Endothelial cell of umbilical vein (primary cell): ENCODE measurements around the gene SETBP1. TPM values are rescaled to one million over a fixed set of nuclear protein-coding genes. Genes with fewer than 3 reads are reported as not detected.

ENCODE experiments used
- BruUV-seq: library from RNA; stranded (reverse); fragments of 400-500 nt; replicated peaks from 2 replicates; lab custom pipeline; 2021; lab: Mats Ljungman, UMichigan
- CTCF ChIA-PET: fragments of 300-600, 350-600 bp; sonication (Branson Sonifier 250); formaldehyde crosslinking; loops from one replicate; lab custom pipeline; 2021; ENCODE audit warnings: antibody characterized with exemption, inconsistent platforms; lab: Charles Lee
- POLR2A ChIA-PET: fragments of 300-600, 350-600 bp; sonication (Branson Sonifier 250); formaldehyde crosslinking; loops from one replicate; lab custom pipeline; 2021; ENCODE audit warnings: antibody characterized with exemption, inconsistent platforms; lab: Charles Lee
- DNase-seq: peaks from one replicate; pipeline ENCODE4 v3.0.0-alpha.2; 2011; ENCODE audit warnings: low read depth, low spot score
- FAIRE-seq: peaks from 2 replicates; lab custom pipeline; 2011; peaks lifted over from hg19 to GRCh38; lab: Jason Lieb, UNC
- H2AFZ ChIP-seq: 2 replicates; pipeline ENCODE4 v1.6.0; 2012; ENCODE audit warnings: low read depth, low read length, control low read depth, inconsistent platforms
- H3K27ac ChIP-seq: 2 replicates; pipeline ENCODE4 v1.5.1; 2011; ENCODE audit warnings: low read depth, mild to moderate bottlenecking, control low read depth, low read length, moderate library complexity; ENCODE audit not compliant: insufficient read depth
- H3K27me3 ChIP-seq, 2 experiments: 2 replicates each; pipeline versions ENCODE4 v1.6.0 to v1.6.1; 2011; ENCODE audit warnings: low read length in 2 of 2, mixed read lengths in 1 of 2; ENCODE audit not compliant: control insufficient read depth in 2 of 2, insufficient read depth in 2 of 2
- H3K36me3 ChIP-seq, 2 experiments: 2 replicates in 1 of 2; 3 replicates in 1 of 2; pipeline ENCODE4 v1.5.1; 2011; ENCODE audit warnings: low read length in 2 of 2, mild to moderate bottlenecking in 1 of 2, moderate library complexity in 1 of 2; ENCODE audit not compliant: control insufficient read depth in 2 of 2, insufficient read depth in 2 of 2; ENCODE audit errors: extremely low read depth in 1 of 2
- H3K4me1 ChIP-seq: 3 replicates; pipeline ENCODE4 v1.5.1; 2011; ENCODE audit warnings: mild to moderate bottlenecking, low read length; ENCODE audit not compliant: control insufficient read depth, insufficient read depth; ENCODE audit errors: extremely low read depth
- H3K4me2 ChIP-seq: 2 replicates; pipeline ENCODE4 v1.6.1; 2011; ENCODE audit warnings: low read length, control low read depth, mixed read lengths; ENCODE audit not compliant: insufficient read depth
- H3K4me3 ChIP-seq, 3 experiments: fragments of 200-600 bp in 1 of 3; sonication (generic), shearing (Covaris generic) in 1 of 3; replicated peaks in 1 of 3; 2 replicates each; pipeline ENCODE4 v1.5.1; 2011 to 2016; ENCODE audit warnings: control low read depth in 3 of 3, low read length in 3 of 3, mild to moderate bottlenecking in 2 of 3, inconsistent platforms in 1 of 3, low read depth in 1 of 3, moderate library complexity in 1 of 3; ENCODE audit not compliant: insufficient read depth in 1 of 3
- H3K79me2 ChIP-seq: 2 replicates; pipeline ENCODE4 v1.6.0; 2012; ENCODE audit warnings: low read length, inconsistent platforms; ENCODE audit not compliant: control insufficient read depth, insufficient read depth
- H3K9ac ChIP-seq: replicated peaks from 2 replicates; pipeline ENCODE3; 2011; ENCODE audit warnings: low read length, control low read depth; ENCODE audit not compliant: insufficient read depth; ENCODE audit errors: extremely low read depth
- H3K9me1 ChIP-seq: replicated peaks from 3 replicates; pipeline ENCODE4 v1.6.0; 2011; ENCODE audit warnings: mild to moderate bottlenecking, low read length; ENCODE audit not compliant: control insufficient read depth, insufficient read depth; ENCODE audit errors: extremely low read depth
- H3K9me3 ChIP-seq: replicated peaks from 2 replicates; pipeline ENCODE4 v1.5.1; 2012; ENCODE audit warnings: low read length, inconsistent platforms; ENCODE audit not compliant: control insufficient read depth, insufficient read depth
- H4K20me1 ChIP-seq: replicated peaks from 2 replicates; pipeline ENCODE3; 2011; ENCODE audit warnings: mild to moderate bottlenecking, low read length; ENCODE audit not compliant: control insufficient read depth, insufficient read depth; ENCODE audit errors: extremely low read depth
- CTCF ChIP-seq, 2 donors: IDR thresholded peaks; 1 replicate in 1 of 2; 2 replicates in 1 of 2; pipeline ENCODE4 v1.5.1; 2011; ENCODE audit warnings: low read length in 2 of 2, mild to moderate bottlenecking in 2 of 2, moderate library complexity in 2 of 2, control low read depth in 1 of 2, inconsistent platforms in 1 of 2, low read depth in 1 of 2; ENCODE audit not compliant: insufficient read depth in 1 of 2; ENCODE audit errors: extremely low read depth in 1 of 2
- EZH2 ChIP-seq: IDR thresholded peaks from 2 replicates; pipeline ENCODE4 v1.6.1; 2012; ENCODE audit warnings: borderline replicate concordance, low read depth, mild to moderate bottlenecking, moderate library complexity, low read length, inconsistent platforms; ENCODE audit not compliant: severe bottlenecking
- FOS ChIP-seq: IDR thresholded peaks from 2 replicates; pipeline ENCODE4 v1.6.1; 2011; ENCODE audit warnings: mild to moderate bottlenecking, low read length, moderate library complexity, borderline replicate concordance; ENCODE audit not compliant: insufficient read depth
- GATA2 ChIP-seq: IDR thresholded peaks from 2 replicates; pipeline ENCODE4 v1.7.0; 2011; ENCODE audit warnings: low read depth, mild to moderate bottlenecking, moderate library complexity, mixed read lengths, low read length; ENCODE audit not compliant: insufficient read length, insufficient read depth
- JUN ChIP-seq: IDR thresholded peaks from 2 replicates; pipeline ENCODE4 v1.6.1; 2011; ENCODE audit warnings: borderline replicate concordance, low read depth; ENCODE audit not compliant: insufficient read length, insufficient read depth
- MAX ChIP-seq: IDR thresholded peaks from 2 replicates; pipeline ENCODE4 v1.6.1; 2011; ENCODE audit not compliant: insufficient read depth, insufficient read length
- MYC ChIP-seq: IDR thresholded peaks from one replicate; pipeline ENCODE4 v1.6.1; 2011; ENCODE audit warnings: mild to moderate bottlenecking, low read depth, low read length
- POLR2A ChIP-seq: IDR thresholded peaks from 2 replicates; pipeline ENCODE4 v1.6.1; 2012; ENCODE audit warnings: low read depth, mild to moderate bottlenecking, control low read depth, low read length
- POLR2AphosphoS5 ChIP-seq: IDR thresholded peaks from 2 replicates; pipeline ENCODE4 v1.6.1; 2012; ENCODE audit warnings: low read depth, mild to moderate bottlenecking, control low read depth, low read length, moderate library complexity; ENCODE audit not compliant: insufficient read depth
- dilution Hi-C: fragments of 300-500 bp; cut with MboI; formaldehyde crosslinking; loops from one replicate; pipeline ENCODE4 v1.15.0; 2019; ENCODE audit warnings: low sequenced_read_pairs; ENCODE audit not compliant: extremely low pct_ligation_motif_present
- intact Hi-C: fragments of 100-400 bp; cut with micrococcal nuclease; formaldehyde crosslinking; loops from one replicate; pipeline ENCODE4 v1.10.0; 2022
- polyA plus RNA-seq, 4 experiments: library from polyadenylated mRNA; depleted of rRNA in 3 of 4; stranded (reverse) in 3 of 4; unstranded in 1 of 4; fragments of >200 nt; gene quantifications; 2 replicates each; pipeline versions ENCODE4 v1.2.1 to v1.2.3, GENCODE V29; 2011 to 2012; ENCODE audit warnings: missing spikeins in 1 of 4
- total RNA-seq: library from RNA; stranded (reverse); gene quantifications from 2 replicates; pipeline ENCODE4 v1.2.3, GENCODE V29; 2021

SETBP1 gene
- total and polyA plus RNA-seq, 2 donors (not counting 3 experiments of a cell fraction or from before 2014, with no cell fraction given), result 0.76 to 3.1 TPM

GRCh38 chr18:44812426-44812825 lies 131.7 kb downstream of the SETBP1 start:
- no peaks in the 10 kb centered on the region for H3K9me3 ChIP-seq
- no peaks in the 10 kb centered on the region for H4K20me1 ChIP-seq
- TF ChIP-seq CTCF (IDR thresholded peaks at IDR 0.05; ENCODE audit: extremely low read depth in 1 of 2, insufficient read depth in 1 of 2, low read depth in 1 of 2, low read length in 2 of 2) (no peak), POLR2AphosphoS5 (no peak), GATA2 (no peak), MYC (no peak), EZH2 (no peak), MAX (no peak), FOS (no peak), JUN (no peak), POLR2A (no peak)
- H3K4me2 ChIP-seq, result no peak overlapping the region
- FAIRE-seq, result no peak
- no peaks in the 10 kb centered on the region for H3K79me2 ChIP-seq
- dilution Hi-C loops, result no loop called here
- H2AFZ ChIP-seq, result no peak overlapping the region
- intact Hi-C loops, result no loop called here
- no peaks in the 10 kb centered on the region for H3K36me3 ChIP-seq
- no peaks in the 10 kb centered on the region for H3K4me1 ChIP-seq
- no TSS peak for BruUV-seq
- H3K9me1 ChIP-seq, result no peaks in the 10 kb centered on the region
- no peak overlapping the region for H3K9ac ChIP-seq
- ChIA-PET POLR2A (no interaction called here), CTCF (no interaction called here)
- no peak overlapping the region for H3K27ac ChIP-seq
- H3K27me3 ChIP-seq, result no peaks in the 10 kb centered on the region
- DNase-seq, result no peak
- no peak overlapping the region for H3K4me3 ChIP-seq
